ENCODE data around the gene RGS3. TPM values are rescaled to one million over a fixed set of nuclear protein-coding genes. Genes with fewer than 3 reads are reported as not detected.

RGS3 gene
- total and polyA plus RNA-seq, 10 of the 15 experiments (the other 5 are each of a cell fraction or from before 2014, with no cell fraction given), result 2.9 to 138 (median 28.8) TPM

- DNase-seq (ENCODE audit: low read depth, low spot score) (no peak), FAIRE-seq (no peak), ATAC-seq (no peak)
- no peaks in the 10 kb centered on the region for H3K27me3 ChIP-seq (replicated peaks in 1 of 2; ENCODE audit: control insufficient read depth in 2 of 2, insufficient read depth in 2 of 2, low read length in 1 of 2)
- no peaks in the 10 kb centered on the region for H3K9me3 ChIP-seq (replicated peaks; ENCODE audit: control insufficient read depth, insufficient read depth, low read length)
- ChIA-PET CTCF (interaction anchor here (0.9 to 6.7 kb wide), 5 partner anchors 10 to 69 kb away, joined by 3 to 38 read pairs (median 7); no protein-coding TSS in a partner anchor), POLR2A (interaction anchor here (2.5 to 3.4 kb wide), 2 partner anchors 10 to 63 kb away, joined by 9 to 26 read pairs; no protein-coding TSS in a partner anchor), SMC1A (ENCODE audit: uncharacterized antibody, unreplicated experiment) (interaction anchor here (0.8 to 18.5 kb wide), 4 partner anchors 9 to 143 kb away, joined by 4 to 323 read pairs (median 39); no protein-coding TSS in a partner anchor), RAD21 (ENCODE audit: unreplicated experiment) (interaction anchor here (0.6 to 15.3 kb wide), 5 partner anchors 9 to 1557 kb away, joined by 3 to 481 read pairs (median 6); partner anchors contain the start of genes C9orf43 and POLE3)
- no peak for TF ChIP-seq RELA (IDR thresholded peaks at IDR 0.05; ENCODE audit: borderline replicate concordance, partially characterized antibody)
- TF ChIP-seq, protein P1, sequence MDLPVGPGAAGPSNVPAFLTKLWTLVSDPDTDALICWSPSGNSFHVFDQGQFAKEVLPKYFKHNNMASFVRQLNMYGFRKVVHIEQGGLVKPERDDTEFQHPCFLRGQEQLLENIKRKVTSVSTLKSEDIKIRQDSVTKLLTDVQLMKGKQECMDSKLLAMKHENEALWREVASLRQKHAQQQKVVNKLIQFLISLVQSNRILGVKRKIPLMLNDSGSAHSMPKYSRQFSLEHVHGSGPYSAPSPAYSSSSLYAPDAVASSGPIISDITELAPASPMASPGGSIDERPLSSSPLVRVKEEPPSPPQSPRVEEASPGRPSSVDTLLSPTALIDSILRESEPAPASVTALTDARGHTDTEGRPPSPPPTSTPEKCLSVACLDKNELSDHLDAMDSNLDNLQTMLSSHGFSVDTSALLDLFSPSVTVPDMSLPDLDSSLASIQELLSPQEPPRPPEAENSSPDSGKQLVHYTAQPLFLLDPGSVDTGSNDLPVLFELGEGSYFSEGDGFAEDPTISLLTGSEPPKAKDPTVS (IDR thresholded peaks at IDR 0.05; ENCODE audit: low read depth, low read length), result no peak
- no peak for TF ChIP-seq RAD51 (IDR thresholded peaks at IDR 0.05)
- no peak for TF ChIP-seq MYB (IDR thresholded peaks at IDR 0.05; ENCODE audit: borderline replicate concordance, low read depth, low read length)
- TF ChIP-seq RUNX3 (IDR thresholded peaks at IDR 0.05; ENCODE audit: low read length), result no peak
- TF ChIP-seq POLR2AphosphoS5 (IDR thresholded peaks at IDR 0.05; ENCODE audit: low read length), result no peak
- no peak for TF ChIP-seq YY1 (IDR thresholded peaks at IDR 0.05; ENCODE audit: low read depth, low read length)
- TF ChIP-seq SPI1 (IDR thresholded peaks at IDR 0.05; ENCODE audit: borderline replicate concordance, insufficient read depth, low read depth, low read length), result no peak
- TF ChIP-seq GABPA (IDR thresholded peaks at IDR 0.05; ENCODE audit: low read depth), result no peak
- TF ChIP-seq EP300 (IDR thresholded peaks at IDR 0.05; ENCODE audit: borderline replicate concordance in 1 of 2, control insufficient read depth in 1 of 2, low read depth in 2 of 2, low read length in 2 of 2), result no peak
- no peak for TF ChIP-seq HDGF (IDR thresholded peaks at IDR 0.05)
- no peak for TF ChIP-seq CEBPB (IDR thresholded peaks at IDR 0.05; ENCODE audit: borderline replicate concordance in 1 of 2, low read depth in 2 of 2, low read length in 2 of 2)
- TF ChIP-seq KDM1A (IDR thresholded peaks at IDR 0.05; ENCODE audit: borderline replicate concordance), result no peak
- TF ChIP-seq BCL11A (IDR thresholded peaks at IDR 0.05; ENCODE audit: low read depth, low read length), result no peak
- no peak for TF ChIP-seq ELK1 (IDR thresholded peaks at IDR 0.05; ENCODE audit: low read depth, low read length)
- no peak for TF ChIP-seq STAT1 (conservative IDR thresholded peaks at IDR 0.05)
- TF ChIP-seq NFYA (IDR thresholded peaks at IDR 0.05; ENCODE audit: borderline replicate concordance, low read depth, low read length), result no peak
- TF ChIP-seq PAX5 (IDR thresholded peaks at IDR 0.05; ENCODE audit: borderline replicate concordance, low read depth, low read length), result no peak
- H3K27ac ChIP-seq (ENCODE audit: control insufficient read depth, insufficient read depth), result no peak overlapping the region
- peaks cover 13% of the 10 kb centered on the region for H3K79me2 ChIP-seq (ENCODE audit: control insufficient read depth, insufficient read depth, low read length)
- no peak overlapping the region for H2AFZ ChIP-seq (ENCODE audit: control insufficient read depth, low read depth, low read length)
- intact Hi-C loops (cut with micrococcal nuclease; ENCODE audit: unreplicated experiment), result no loop called here
- WGBS (ENCODE audit: insufficient coverage, insufficient replicate concordance, low lambda C conversion rate, missing lambda C conversion rate), result 100% methylated on average over 2 of the region's 2 CpGs
- no peak overlapping the region for H3K4me3 ChIP-seq
- in situ Hi-C loops (cut with MboI), result no loop called here
- H3K36me3 ChIP-seq (ENCODE audit: control insufficient read depth in 2 of 2, insufficient read depth in 2 of 2, low read length in 1 of 2), result no peaks in the 10 kb centered on the region
- no peak overlapping the region; the same call in 1 of the 2 replicates for H3K4me2 ChIP-seq (ENCODE audit: control insufficient read depth, insufficient read depth)
- BruUV-seq (replicated peaks), result no TSS peak
- no peaks in the 10 kb centered on the region for H4K20me1 ChIP-seq (ENCODE audit: control insufficient read depth, insufficient read depth)
- H3K4me1 ChIP-seq (ENCODE audit: control insufficient read depth, insufficient read depth, low read length), result peaks cover 36% of the 10 kb centered on the region
- H3K9ac ChIP-seq (ENCODE audit: control insufficient read depth, insufficient read depth, low read length), result no peak overlapping the region
Measured at GRCh38 chr9:113513536-113513935, 50.0 kb downstream of the RGS3 start.

Data from GM12878 (cell line).